GM21529 (cell line): Measurements from ENCODE around the gene PSTPIP1.

ENCODE experiments used
- ATAC-seq: cut with Tn5 transposase; IDR thresholded peaks from one replicate; pipeline ENCODE4 v1.9.1; 2021; ENCODE audit not compliant: unreplicated experiment

Gene PSTPIP1

GRCh38 chr15:76978522-76979330, 16.2 kb upstream of the PSTPIP1 start:
- ATAC-seq: no peak

GRCh38 chr15:76979331-76979925, 15.5 kb upstream of the PSTPIP1 start:
- no peak for ATAC-seq

DNA sequence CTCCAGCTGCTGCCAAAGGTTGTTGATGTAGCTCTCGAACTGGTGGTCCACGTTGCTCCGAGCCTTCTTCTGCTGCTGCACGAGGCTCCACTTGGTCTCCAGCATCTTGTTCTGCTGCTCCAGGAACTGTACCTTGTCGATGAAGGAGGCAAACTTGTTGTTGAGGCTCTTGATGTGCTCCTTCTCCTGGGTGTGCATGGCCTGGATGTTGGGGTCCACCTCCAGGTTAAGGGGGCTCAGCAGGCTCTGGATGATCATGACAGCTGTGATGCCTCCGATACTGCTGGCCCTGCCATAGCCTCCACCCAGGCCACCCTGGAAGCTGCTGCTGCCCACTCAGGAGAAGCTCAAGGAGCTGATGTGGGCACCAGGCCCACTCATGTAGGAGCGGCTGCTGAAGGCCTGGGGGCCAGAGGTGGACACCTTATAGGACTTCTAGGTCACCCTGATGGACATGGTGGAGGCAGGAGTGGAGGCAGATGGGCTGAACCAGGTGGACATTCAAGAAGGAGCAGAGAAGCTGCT, 14.9 kb upstream of the PSTPIP1 start:
- ATAC-seq: no peak

GRCh38 chr15:76982356-76982755, 12.6 kb upstream of the PSTPIP1 start:
- ATAC-seq: no peak

DNA sequence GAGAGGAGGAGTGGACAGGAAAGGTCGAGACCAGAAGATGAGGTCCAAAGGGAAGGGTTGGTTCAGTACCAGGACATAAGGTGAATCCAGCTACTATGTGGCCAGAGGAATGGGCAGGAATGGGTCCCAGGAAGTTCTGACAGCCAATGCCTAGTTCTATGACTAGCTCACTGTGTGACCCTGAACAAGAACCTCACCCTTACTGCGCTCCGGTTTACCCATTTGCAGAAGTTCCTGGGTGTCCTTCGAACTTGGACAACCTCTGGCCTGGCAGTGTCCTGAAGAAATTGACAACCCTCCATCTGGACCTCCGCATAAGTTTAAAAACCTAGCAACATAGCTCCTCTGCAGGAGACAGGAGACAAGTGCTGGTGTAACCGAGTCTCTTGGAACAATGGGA, 12.2 kb upstream of the PSTPIP1 start:
- ATAC-seq: no peak

DNA sequence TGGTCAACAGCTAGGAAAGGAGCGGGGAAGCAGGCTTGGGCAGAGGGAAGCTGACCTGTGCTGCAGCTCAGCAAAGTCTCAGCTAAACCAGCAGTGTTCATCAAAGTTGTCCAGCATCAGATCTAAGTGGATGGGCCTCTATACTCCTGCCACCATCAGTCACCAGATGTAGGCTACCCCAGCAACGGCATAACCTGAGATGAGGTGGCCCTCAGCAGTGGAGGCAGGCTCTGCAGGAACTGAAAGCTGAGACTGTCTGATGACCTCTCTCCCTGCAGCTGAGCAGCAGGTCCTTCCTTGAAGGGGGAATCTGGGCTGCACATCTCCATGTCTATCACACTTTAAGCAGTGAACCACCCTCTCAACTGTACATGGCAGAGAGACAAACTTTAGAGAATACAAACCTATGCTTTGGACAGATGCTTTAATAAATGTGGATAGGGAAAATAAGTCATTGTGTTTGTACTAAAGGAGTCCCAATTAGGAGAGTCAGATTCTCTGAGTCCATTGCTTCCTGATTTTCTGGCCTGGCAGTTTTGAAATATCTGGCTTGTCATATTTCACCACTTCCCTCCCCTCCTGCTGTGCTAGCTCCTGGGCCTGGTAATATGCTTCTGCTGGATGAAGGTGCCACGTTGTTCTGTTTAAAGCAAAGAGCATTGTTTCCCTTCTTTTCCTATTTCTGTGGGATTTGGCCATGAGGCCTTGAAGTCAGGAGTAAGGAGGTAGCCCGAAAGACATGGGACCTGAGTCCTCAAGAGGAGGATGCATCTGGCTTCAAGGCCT, 11.1 kb upstream of the PSTPIP1 start:
- no peak for ATAC-seq

DNA sequence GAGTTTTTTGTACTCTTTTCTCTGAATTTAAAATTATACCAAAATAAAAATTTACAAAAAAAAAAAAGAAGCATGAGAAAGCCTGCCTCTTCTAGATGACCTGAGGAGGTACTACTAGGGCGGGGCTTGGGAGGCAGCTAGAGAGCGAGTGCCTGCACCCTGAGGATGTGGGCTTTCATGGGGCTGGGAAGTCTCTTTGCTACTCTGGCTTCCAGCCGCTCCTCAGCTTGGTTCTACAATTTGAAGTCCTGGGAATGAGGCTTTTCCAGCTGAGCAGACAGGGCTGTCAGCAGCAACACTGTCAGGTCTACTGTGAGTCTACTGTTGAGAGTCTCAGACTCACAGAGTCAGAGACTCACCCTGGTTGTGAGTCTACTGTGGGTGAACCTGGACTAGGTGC, 8.2 kb upstream of the PSTPIP1 start:
- ATAC-seq: no peak

DNA sequence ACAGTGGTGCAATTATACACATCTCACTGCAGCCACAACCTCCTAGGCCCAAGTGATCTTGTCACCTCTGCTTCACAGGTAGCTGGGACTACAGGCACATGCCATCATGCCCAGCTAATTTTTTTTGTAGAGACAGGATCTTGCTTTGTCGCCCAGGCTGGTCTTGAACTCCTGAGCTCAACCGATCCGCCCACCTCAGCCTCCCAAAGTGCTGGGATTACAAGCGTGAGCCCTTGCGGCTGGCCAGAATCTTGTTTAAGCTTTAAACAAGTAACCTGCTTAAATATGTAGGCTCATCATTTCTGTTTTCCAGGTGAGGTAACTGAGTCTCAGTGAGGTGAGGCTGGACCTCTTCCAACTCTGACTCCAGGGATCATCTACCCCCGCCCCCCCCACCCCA, 7.7 kb upstream of the PSTPIP1 start:
- ATAC-seq: no peak

GRCh38 chr15:76987896-76988860, 6.7 kb upstream of the PSTPIP1 start:
- peak; percentile 86 for ATAC-seq

GRCh38 chr15:76988867-76989780, 5.8 kb upstream of the PSTPIP1 start:
- peak; percentile 22 for ATAC-seq

DNA sequence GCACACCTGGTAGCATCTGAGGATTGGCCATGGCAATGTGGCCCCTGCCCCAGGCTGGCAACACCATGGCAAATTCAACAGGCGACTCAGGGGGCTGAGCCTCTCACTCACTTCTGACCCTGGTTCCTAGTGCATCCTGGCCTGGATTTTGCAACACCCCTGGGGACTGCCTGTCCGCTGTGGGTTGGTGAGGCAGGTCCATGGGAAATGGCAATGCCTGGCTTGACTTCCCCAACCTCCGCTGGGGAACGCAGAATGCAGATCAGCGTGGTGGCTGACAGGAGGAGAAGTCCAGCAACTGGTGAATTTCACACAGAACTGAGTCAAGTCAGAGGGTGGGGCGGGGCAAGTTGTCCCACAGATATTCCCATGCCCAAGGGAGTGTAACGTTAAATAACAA, 3.9 kb upstream of the PSTPIP1 start:
- no peak for ATAC-seq

DNA sequence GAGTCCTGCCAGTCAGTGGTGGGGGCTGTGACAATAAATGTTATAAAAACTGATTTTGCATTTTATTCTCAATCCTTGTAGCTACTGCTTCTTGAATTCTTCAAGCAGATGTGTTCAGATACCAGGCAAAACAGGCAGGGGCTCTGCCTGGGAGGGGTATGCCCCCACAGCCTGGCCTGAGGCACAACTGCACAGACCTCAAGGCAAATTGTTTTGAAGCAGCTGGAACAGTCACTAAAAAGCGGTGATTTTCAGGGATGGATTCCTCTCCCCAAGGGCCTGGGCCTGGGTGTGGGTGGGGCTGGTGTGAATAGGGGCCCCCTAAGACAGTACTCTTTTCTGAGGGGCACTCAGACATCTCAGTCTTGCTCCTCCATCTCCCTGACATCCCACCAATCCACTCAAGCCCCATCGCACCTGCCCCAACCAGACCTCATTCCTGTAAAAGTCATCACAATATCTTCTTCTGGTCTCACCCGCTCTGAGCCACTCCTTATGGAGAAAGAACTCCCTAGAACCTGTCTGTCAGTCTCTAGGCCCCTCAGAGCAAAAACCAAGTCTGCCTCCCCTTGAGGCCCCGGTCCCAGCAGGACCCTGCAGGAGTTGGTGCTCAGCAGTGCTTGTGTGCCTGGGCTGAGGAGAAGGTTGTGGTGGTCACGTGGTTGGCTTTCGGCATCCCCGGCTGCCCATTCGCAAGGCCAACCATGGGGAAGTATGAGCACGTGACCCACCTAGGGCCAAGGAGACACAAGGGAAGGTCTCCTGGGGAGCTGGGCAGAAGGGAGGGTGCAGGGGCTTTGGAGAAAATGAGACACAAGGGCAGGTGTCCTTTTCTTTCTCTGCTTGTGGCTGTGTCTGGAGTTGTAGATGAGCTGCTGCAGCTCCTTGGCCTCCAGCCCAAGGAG, 2.9 kb upstream of the PSTPIP1 start:
- no peak for ATAC-seq

DNA sequence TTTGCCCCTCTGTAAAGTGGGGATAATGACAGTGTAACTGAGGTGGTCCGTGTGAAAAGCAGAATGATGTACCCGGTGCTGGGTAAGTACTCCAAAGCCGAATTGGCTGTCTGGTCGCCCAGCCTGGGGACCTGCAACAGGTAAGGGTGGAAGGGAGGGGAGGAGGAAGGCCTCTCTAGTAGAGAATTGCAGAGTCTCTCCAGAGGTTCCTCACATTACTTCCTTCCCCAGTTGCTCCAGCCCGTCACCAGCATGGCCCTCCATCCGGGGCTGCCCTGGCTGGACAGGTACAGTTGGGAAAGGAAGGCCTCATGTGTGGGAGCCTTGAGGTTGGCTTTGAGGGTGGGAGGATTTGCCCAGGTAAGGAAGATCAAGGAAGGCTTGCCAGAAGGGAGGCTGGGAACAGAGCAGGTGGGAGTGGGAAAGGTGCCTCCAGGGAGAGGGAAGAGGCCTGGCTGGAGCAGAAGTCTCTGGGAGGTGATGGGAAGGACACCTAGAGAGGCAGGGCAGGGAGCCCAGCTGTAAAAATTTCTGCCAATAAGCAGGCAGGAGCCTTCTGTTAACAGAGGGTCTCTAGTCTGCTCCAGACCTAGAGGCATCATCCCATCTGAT, 1.7 kb upstream of the PSTPIP1 start:
- no peak for ATAC-seq

DNA sequence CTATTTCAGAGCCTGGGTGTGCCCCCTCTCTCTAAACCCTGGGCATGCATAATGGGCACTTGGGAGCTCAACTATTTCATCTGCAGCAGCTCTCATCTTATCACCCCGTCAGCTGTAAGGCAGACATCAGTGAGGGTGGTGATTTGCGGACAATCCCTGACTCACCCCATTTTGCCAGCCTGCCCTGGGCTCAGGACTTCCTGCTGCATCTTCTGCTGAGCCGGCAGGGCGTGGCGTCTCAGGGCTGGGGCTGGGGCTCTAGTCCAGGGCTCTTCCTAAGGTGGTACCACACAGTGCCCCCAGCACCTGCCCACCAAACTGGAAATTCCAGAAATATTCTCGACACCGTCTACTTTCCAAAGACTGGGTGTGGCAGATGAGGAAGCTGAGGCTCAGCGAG, 925 bp upstream of the PSTPIP1 start:
- ATAC-seq: no peak

- no peak for ATAC-seq
Observed at GRCh38 chr15:76994496-76994895, 430 bp upstream of the PSTPIP1 start.

- no peak for ATAC-seq
Observed at GRCh38 chr15:76996076-76996525, 1.2 kb downstream of the PSTPIP1 start.

DNA sequence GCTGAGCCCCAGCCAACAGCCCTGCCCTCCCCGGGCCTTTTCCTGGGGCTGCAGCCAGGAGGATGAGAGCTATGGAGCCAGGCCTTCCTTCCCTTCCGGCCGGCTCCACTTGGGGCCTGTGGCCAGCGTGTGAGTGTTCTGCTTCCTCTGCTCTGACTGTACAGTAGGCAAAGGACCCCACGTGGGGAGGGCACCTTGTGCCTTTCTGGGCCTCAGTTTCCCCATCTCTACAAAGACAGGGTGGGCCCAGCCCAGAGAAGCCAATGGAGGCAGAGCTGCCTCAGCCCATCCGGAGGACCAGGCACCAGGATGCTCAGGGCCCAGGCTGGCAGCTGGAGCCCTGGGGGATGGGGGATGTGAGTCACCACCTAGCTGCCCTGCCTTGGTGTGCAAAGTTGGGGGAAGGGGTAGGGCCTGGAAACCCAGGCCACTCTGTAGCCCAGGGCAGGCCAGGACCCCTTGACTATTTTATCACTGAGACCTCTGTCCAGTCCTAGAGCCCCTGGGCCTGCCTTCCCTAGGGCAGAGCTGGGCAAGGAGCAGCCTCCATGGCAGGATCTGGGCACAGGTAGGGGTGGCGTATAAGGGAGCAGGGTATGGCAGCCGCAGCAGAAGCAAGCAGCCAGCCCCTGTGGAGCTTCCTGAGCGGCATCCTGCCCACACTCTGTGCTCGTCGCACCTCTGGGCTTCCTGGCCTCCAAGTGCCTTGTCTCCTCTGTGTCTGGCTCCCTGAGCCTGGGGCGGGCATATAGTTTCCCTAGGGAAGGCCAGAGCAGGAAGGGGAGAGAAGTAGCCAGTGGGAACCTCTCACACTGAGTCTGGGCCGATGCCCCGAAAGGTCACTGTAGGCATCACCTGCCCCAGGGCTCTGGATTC, 1.8 kb downstream of the PSTPIP1 start:
- no peak for ATAC-seq
